Nephron (organoid): Measurements from ENCODE around the gene PRM2.
"Not testable (repeated sequence)": the region's sequence is repeated elsewhere in the genome, so short reads cannot be mapped to it uniquely, and the experiment has no call there.

ENCODE experiments used
- H3K27ac Mint-ChIP-seq, 3 experiments: 2 replicates each; pipeline ENCODE4 v1.8.0; 2020; ENCODE audit warnings: mixed read lengths in 3 of 3, mild to moderate bottlenecking in 2 of 3, moderate library complexity in 1 of 3
- H3K27me3 Mint-ChIP-seq: 2 replicates; pipeline ENCODE4 v1.8.0; 2021; ENCODE audit warnings: low read depth, mild to moderate bottlenecking, moderate library complexity, mixed read lengths
- H3K36me3 Mint-ChIP-seq: 2 replicates; pipeline ENCODE4 v1.8.0; 2020; ENCODE audit warnings: low read depth, mixed read lengths
- H3K4me1 Mint-ChIP-seq: 2 replicates; pipeline ENCODE4 v1.8.0; 2020; ENCODE audit warnings: mixed read lengths
- H3K4me3 Mint-ChIP-seq, 3 experiments: 2 replicates each; pipeline ENCODE4 v1.8.0; 2020; ENCODE audit warnings: mild to moderate bottlenecking in 3 of 3, mixed read lengths in 3 of 3, moderate library complexity in 2 of 3
- H3K9me3 Mint-ChIP-seq: 2 replicates; pipeline ENCODE4 v1.8.0; 2020; ENCODE audit warnings: mixed read lengths
- CTCF ChIP-seq, 3 experiments: fragments of 200-600 bp; sonication (generic); IDR thresholded peaks; one replicate each; pipeline ENCODE4 v1.5.0; 2021; ENCODE audit warnings: antibody characterized with exemption in 3 of 3; ENCODE audit not compliant: unreplicated experiment in 3 of 3

PRM2 gene

GRCh38 chr16:11296351-11296705 lies 20.0 kb upstream of the PRM2 start:
- Mint-ChIP-seq H3K4me3 (no peak overlapping the region), H3K9me3 (no peaks in the 10 kb centered on the region), H3K27me3 (peaks cover 4% of the 10 kb centered on the region), H3K27ac (peak overlapping the region; percentile 89 to 94 (median 90)), H3K36me3 (no peaks in the 10 kb centered on the region), H3K4me1 (peaks cover 20% of the 10 kb centered on the region)
- no peak for TF ChIP-seq CTCF (IDR thresholded peaks at IDR 0.05; ENCODE audit: unreplicated experiment in 3 of 3)

GRCh38 chr16:11295672-11296071 lies 19.4 kb upstream of the PRM2 start:
- Mint-ChIP-seq H3K36me3 (no peaks in the 10 kb centered on the region), H3K27ac (peak overlapping the region in 1 of 3 experiments; percentile 4)

GRCh38 chr16:11292076-11292748 lies 15.9 kb upstream of the PRM2 start:
- Mint-ChIP-seq H3K27ac (no peak overlapping the region), H3K27me3 (peaks cover 9% of the 10 kb centered on the region), H3K4me1 (peaks cover 19% of the 10 kb centered on the region), H3K4me3 (no peak overlapping the region), H3K36me3 (no peaks in the 10 kb centered on the region), H3K9me3 (peaks cover 4% of the 10 kb centered on the region)
- no peak for TF ChIP-seq CTCF (IDR thresholded peaks at IDR 0.05; ENCODE audit: unreplicated experiment in 3 of 3)

More at GRCh38 chr16:11295672-11296071, 19.4 kb upstream of the PRM2 start:
- Mint-ChIP-seq H3K9me3 (no peaks in the 10 kb centered on the region), H3K4me1 (peaks cover 24% of the 10 kb centered on the region), H3K27me3 (peaks cover 4% of the 10 kb centered on the region), H3K4me3 (no peak overlapping the region)
- no peak for TF ChIP-seq CTCF (IDR thresholded peaks at IDR 0.05; ENCODE audit: unreplicated experiment in 3 of 3)

- TF ChIP-seq CTCF (IDR thresholded peaks at IDR 0.05; ENCODE audit: unreplicated experiment in 3 of 3) = no peak
- H3K27me3 Mint-ChIP-seq = peaks cover 9% of the 10 kb centered on the region
- no peaks in the 10 kb centered on the region for H3K36me3 Mint-ChIP-seq
- H3K27ac Mint-ChIP-seq = peak overlapping the region; percentile 49 to 62 (median 60)
- peaks cover 9% of the 10 kb centered on the region for H3K4me1 Mint-ChIP-seq
- H3K4me3 Mint-ChIP-seq = no peak overlapping the region
- peaks cover 4% of the 10 kb centered on the region for H3K9me3 Mint-ChIP-seq
Observed at GRCh38 chr16:11291091-11291703, 14.9 kb upstream of the PRM2 start.

- Mint-ChIP-seq H3K27me3 (peaks cover 9% of the 10 kb centered on the region), H3K36me3 (no peaks in the 10 kb centered on the region), H3K9me3 (peaks cover 4% of the 10 kb centered on the region), H3K27ac (peak overlapping the region; percentile 49 to 62 (median 60)), H3K4me3 (no peak overlapping the region), H3K4me1 (peaks cover 8% of the 10 kb centered on the region)
- TF ChIP-seq CTCF (IDR thresholded peaks at IDR 0.05; ENCODE audit: unreplicated experiment in 3 of 3) = no peak
Observed at GRCh38 chr16:11290102-11290893, 14.0 kb upstream of the PRM2 start.

GRCh38 chr16:11289696-11290095 lies 13.4 kb upstream of the PRM2 start:
- not testable (repeated sequence) for H3K4me3 Mint-ChIP-seq, H3K9me3 Mint-ChIP-seq, H3K27me3 Mint-ChIP-seq, H3K4me1 Mint-ChIP-seq, H3K36me3 Mint-ChIP-seq, H3K27ac Mint-ChIP-seq
